GM23338 (cell line): Measurements from ENCODE around the gene COL25A1. TPM values are rescaled to one million over a fixed set of nuclear protein-coding genes. Genes with fewer than 3 reads are reported as not detected.

ENCODE experiments used
- ATAC-seq: fragments of 200-7000 bp; cut with Tn5 transposase; 3 replicates; pipeline ENCODE4 v1.9.1; 2020
- DNase-seq: peaks from one replicate; pipeline ENCODE4 v3.0.0-alpha.2; 2015; ENCODE audit warnings: low spot score
- H2AFZ ChIP-seq: fragments of 200-600 bp; sonication (generic); 2 replicates; pipeline ENCODE4 v1.8.0; 2016; ENCODE audit warnings: antibody characterized with exemption, mild to moderate bottlenecking, moderate library complexity
- H3F3A ChIP-seq: fragments of 200-600 bp; sonication (generic); replicated peaks from 2 replicates; pipeline ENCODE4 v1.8.0; 2017; ENCODE audit warnings: antibody characterized with exemption, mixed run types, low read depth
- H3K27ac ChIP-seq: fragments of 200-600 bp; sonication (generic); 2 replicates; pipeline ENCODE4 v1.6.1; 2016; ENCODE audit warnings: low read depth
- H3K27me3 ChIP-seq: fragments of 200-600 bp; sonication (generic); 2 replicates; pipeline ENCODE4 v1.8.0; 2016; ENCODE audit warnings: mild to moderate bottlenecking, mixed run types, moderate library complexity; ENCODE audit not compliant: insufficient read depth
- H3K36me3 ChIP-seq: fragments of 200-600 bp; sonication (generic); 2 replicates; pipeline ENCODE4 v1.8.0; 2016; ENCODE audit warnings: mild to moderate bottlenecking; ENCODE audit not compliant: insufficient read depth
- H3K4me1 ChIP-seq: fragments of 200-600 bp; sonication (generic); 2 replicates; pipeline ENCODE4 v1.8.0; 2016; ENCODE audit warnings: mild to moderate bottlenecking, moderate library complexity; ENCODE audit not compliant: insufficient read depth
- H3K4me2 ChIP-seq: fragments of 200-600 bp; sonication (generic); 2 replicates; pipeline ENCODE4 v1.7.1; 2017; ENCODE audit warnings: mixed run types
- H3K4me3 ChIP-seq: fragments of 200-600 bp; sonication (generic); 2 replicates; pipeline ENCODE4 v1.6.1; 2016; ENCODE audit warnings: mixed run types
- H3K79me2 ChIP-seq: fragments of 200-600 bp; sonication (generic); replicated peaks from 2 replicates; pipeline ENCODE4 v1.8.0; 2017; ENCODE audit warnings: mild to moderate bottlenecking; ENCODE audit not compliant: insufficient read depth
- H3K9me2 ChIP-seq: fragments of 200-600 bp; sonication (generic); 2 replicates; pipeline ENCODE4 v1.8.0; 2017; ENCODE audit not compliant: insufficient read depth
- H4K20me1 ChIP-seq: fragments of 200-600 bp; sonication (generic); replicated peaks from 2 replicates; pipeline ENCODE4 v1.8.0; 2017; ENCODE audit warnings: mild to moderate bottlenecking; ENCODE audit not compliant: insufficient read depth
- H3K27ac Mint-ChIP-seq: 2 replicates; pipeline ENCODE4 v1.8.0; 2020; ENCODE audit warnings: inconsistent platforms, mild to moderate bottlenecking, moderate library complexity, mixed read lengths
- H3K27me3 Mint-ChIP-seq: 3 replicates; pipeline ENCODE4 v1.8.0; 2022; ENCODE audit warnings: low read depth, mild to moderate bottlenecking, moderate library complexity, mixed read lengths, inconsistent platforms; ENCODE audit not compliant: insufficient read depth, poor library complexity
- H3K36me3 Mint-ChIP-seq: 3 replicates; pipeline ENCODE4 v1.8.0; 2021; ENCODE audit warnings: low read depth, mild to moderate bottlenecking, inconsistent platforms, moderate library complexity, mixed read lengths
- H3K4me1 Mint-ChIP-seq: 3 replicates; pipeline ENCODE4 v1.8.0; 2020; ENCODE audit warnings: mild to moderate bottlenecking, inconsistent platforms, mixed read lengths
- H3K4me3 Mint-ChIP-seq: 3 replicates; pipeline ENCODE4 v1.8.0; 2021; ENCODE audit warnings: moderate library complexity, mild to moderate bottlenecking, inconsistent platforms, mixed read lengths
- H3K9me3 Mint-ChIP-seq: 3 replicates; pipeline ENCODE4 v1.8.0; 2020; ENCODE audit warnings: moderate library complexity, mild to moderate bottlenecking, inconsistent platforms, mixed read lengths
- CREB1 ChIP-seq: fragments of 250-450 bp; sonication (Bioruptor Pico); IDR thresholded peaks from 2 replicates; pipeline ENCODE4 v1.5.0; 2020; ENCODE audit warnings: low read depth, mild to moderate bottlenecking, moderate library complexity
- CTCF ChIP-seq, 2 experiments: fragments of 200-600 bp in 1 of 2; sonication (generic) in 1 of 2; conservative IDR thresholded peaks; 2 replicates each; pipeline versions ENCODE4 v1.5.1 to v1.6.1; 2016 to 2017; ENCODE audit warnings: antibody characterized with exemption in 2 of 2, low read depth in 2 of 2, mild to moderate bottlenecking in 2 of 2, moderate library complexity in 1 of 2
- EZH2phosphoT487 ChIP-seq: fragments of 200-600 bp; sonication (generic); IDR thresholded peaks from one replicate; pipeline ENCODE4 v1.8.1; 2018; ENCODE audit warnings: antibody characterized with exemption; ENCODE audit not compliant: unreplicated experiment
- REST ChIP-seq: IDR thresholded peaks from one replicate; pipeline ENCODE4 v1.6.1; 2018; ENCODE audit warnings: antibody characterized with exemption; ENCODE audit not compliant: unreplicated experiment
- ZNF114 ChIP-seq: fragments of 250-450 bp; sonication (Bioruptor Pico); IDR thresholded peaks from 2 replicates; pipeline ENCODE4 v1.5.0; 2020; ENCODE audit warnings: mild to moderate bottlenecking, moderate library complexity
- polyA plus RNA-seq: library from polyadenylated mRNA; unstranded; fragments of >200 nt; fragmentation: Nextera tagmentation; extraction: Ambion mirVana; gene quantifications from 2 replicates; pipeline ENCODE4 v1.2.1, GENCODE V29; 2016
- total RNA-seq: library from RNA; depleted of rRNA; stranded (reverse); fragments of >200 nt; shearing (Covaris generic); gene quantifications from 2 replicates; pipeline ENCODE4 v1.2.3, GENCODE V29; 2014

Gene COL25A1
- total and polyA plus RNA-seq, 2 experiments from 2014 or later: 3.9 to 5.6 TPM

GRCh38 chr4:108838451-108838850 is 464.0 kb downstream of the COL25A1 start (continued):
- TF ChIP-seq REST: no peak
- no peak for TF ChIP-seq EZH2phosphoT487
- TF ChIP-seq CTCF (conservative IDR thresholded peaks at IDR 0.05; ENCODE audit: low read depth in 2 of 2): no peak
- TF ChIP-seq ZNF114: no peak

- Mint-ChIP-seq H3K27me3 (peaks cover under 1% of the 10 kb centered on the region), H3K4me3 (no peak overlapping the region), H3K36me3 (no peaks in the 10 kb centered on the region), H3K27ac (no peak overlapping the region), H3K9me3 (no peaks in the 10 kb centered on the region), H3K4me1 (no peaks in the 10 kb centered on the region)
- Histone ChIP-seq H4K20me1 (no peaks in the 10 kb centered on the region), H3K27me3 (no peaks in the 10 kb centered on the region), H3K4me3 (no peak overlapping the region), H3K9me2 (no peaks in the 10 kb centered on the region), H3F3A (no peaks in the 10 kb centered on the region), H3K4me1 (no peaks in the 10 kb centered on the region), H3K27ac (no peak overlapping the region), H2AFZ (no peak overlapping the region), H3K36me3 (no peaks in the 10 kb centered on the region), H3K79me2 (no peaks in the 10 kb centered on the region), H3K4me2 (no peak overlapping the region)
- TF ChIP-seq CREB1 (CRISPR knock-in tag) (no peak), CTCF (conservative IDR thresholded peaks at IDR 0.05; ENCODE audit: low read depth in 2 of 2) (peak; percentile 70 to 87)
- DNase-seq (peak; percentile 66), ATAC-seq (peak; percentile 61)
Measured at GRCh38 chr4:108834835-108835384, 467.5 kb downstream of the COL25A1 start.
